GM19372 (cell line): Measurements from ENCODE around the gene KCNQ1.

ENCODE experiments used
- ATAC-seq: cut with Tn5 transposase; IDR thresholded peaks from one replicate; pipeline ENCODE4 v1.9.1; 2021; ENCODE audit warnings: mild to moderate bottlenecking, low read depth, moderate library complexity; ENCODE audit not compliant: unreplicated experiment

KCNQ1 gene

DNA sequence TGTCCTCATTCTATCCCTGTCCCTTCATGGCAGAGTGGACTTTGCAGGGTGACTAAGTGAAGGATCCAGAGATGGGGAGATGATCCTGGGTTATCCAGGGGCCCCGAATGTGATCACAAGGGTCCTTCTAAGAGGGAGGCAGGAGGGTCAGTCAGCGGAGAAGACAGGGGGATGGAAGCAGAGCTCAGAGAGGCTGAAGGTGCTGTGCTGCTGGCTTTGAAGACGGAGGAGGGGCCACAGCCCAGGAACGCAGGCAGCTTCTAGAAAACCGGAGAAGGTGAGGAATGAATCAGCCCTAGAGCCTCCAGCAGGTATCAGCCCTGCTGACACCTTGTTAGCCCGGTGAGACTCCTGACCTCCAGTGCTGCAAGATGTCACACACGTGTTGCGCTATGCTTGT, 377.1 kb downstream of the KCNQ1 start:
- no peak for ATAC-seq

DNA sequence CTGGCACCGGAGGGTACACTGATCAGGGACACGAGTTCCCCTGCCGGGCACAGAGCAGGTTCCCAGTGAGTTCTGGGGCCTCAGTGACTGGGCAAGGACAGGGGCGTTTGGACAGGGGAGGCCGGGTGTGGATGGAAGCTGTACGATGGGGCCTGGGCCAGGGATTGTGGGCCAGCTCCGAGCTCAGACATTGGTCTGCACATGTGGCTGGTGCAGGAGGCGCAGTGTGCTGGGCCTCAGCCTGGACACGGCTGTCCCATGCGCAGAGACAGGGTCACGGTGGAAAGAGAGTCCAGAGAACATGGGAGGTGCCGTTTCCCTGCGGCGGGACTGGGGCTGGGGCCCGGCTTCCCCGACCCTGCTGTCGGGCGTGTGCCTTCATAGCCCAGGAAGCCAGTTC, 380.0 kb downstream of the KCNQ1 start:
- no peak for ATAC-seq

DNA sequence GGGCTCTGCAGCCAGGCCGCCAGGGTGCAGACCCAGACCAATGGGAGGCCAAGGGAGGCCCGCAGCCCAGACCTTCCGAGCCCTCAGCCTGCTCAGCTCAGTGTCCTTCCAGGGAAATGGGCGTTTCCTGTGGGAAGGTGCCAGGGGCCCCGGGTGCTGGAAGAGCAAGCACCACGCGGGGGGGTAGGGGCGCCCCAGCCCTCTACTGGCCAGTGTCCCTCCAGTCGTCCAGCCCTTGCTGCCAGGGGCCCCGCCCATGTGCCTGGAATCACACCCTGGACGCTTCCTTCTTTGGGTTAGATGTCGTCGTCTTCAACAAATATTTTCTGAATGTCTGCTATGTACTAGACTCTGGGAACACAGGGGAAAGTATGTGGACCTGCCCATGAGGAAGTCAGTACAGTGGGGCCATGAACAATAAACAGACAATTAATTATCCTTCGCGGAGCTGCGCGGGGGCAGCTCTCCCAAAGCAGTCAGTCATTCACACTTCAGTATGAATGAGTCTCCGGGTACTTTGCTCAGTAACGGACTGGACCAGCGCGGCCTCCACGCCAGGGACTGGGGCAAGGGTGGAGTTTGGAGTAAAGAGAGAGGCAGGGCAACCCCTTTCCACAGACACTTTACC, 380.6 kb downstream of the KCNQ1 start:
- no peak for ATAC-seq

GRCh38 chr11:2825889-2826678, 381.3 kb downstream of the KCNQ1 start:
- no peak for ATAC-seq

DNA sequence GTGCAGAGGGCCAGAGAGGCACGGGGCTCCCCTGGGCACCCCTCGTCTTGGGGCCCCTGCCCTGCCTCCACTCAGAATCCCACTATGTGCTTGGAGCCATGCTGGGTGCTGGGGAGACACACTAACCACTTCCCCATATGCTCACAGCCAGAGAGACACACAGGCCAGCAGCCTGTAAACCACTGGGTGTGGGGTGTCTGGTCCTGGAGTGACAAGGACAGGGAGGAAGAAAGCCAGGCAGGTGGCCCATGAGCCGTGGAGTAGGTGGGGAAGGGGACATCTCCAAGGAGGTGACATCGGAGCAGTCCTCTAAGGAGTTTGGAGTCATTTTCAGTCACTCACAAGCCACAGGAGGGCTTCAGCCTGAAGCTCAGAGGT, 381.9 kb downstream of the KCNQ1 start:
- ATAC-seq = no peak

DNA sequence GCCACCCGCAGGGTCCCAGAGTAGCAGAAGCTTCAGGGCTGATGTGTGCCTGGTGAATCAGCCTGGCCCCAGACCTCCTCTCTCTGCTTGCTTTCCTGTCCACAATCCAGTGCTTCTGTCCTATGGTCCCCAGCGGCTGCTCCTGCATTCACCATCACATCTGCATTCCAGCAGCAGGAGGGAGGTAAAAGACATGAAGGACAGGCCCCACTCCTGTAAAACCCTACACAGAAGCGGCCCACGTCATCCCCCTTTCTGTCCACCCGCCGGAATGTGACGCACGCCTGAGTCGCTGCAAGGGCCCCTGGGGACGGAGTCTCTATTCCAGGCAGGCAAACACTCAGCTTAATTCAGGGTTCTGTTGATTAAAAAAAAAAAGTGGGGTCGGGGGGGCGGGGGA, 382.4 kb downstream of the KCNQ1 start:
- no peak for ATAC-seq

- ATAC-seq = no peak
Observed at GRCh38 chr11:2827792-2828191, 383.0 kb downstream of the KCNQ1 start.

- ATAC-seq = no peak
Observed at GRCh38 chr11:2828585-2829330, 383.9 kb downstream of the KCNQ1 start.

DNA sequence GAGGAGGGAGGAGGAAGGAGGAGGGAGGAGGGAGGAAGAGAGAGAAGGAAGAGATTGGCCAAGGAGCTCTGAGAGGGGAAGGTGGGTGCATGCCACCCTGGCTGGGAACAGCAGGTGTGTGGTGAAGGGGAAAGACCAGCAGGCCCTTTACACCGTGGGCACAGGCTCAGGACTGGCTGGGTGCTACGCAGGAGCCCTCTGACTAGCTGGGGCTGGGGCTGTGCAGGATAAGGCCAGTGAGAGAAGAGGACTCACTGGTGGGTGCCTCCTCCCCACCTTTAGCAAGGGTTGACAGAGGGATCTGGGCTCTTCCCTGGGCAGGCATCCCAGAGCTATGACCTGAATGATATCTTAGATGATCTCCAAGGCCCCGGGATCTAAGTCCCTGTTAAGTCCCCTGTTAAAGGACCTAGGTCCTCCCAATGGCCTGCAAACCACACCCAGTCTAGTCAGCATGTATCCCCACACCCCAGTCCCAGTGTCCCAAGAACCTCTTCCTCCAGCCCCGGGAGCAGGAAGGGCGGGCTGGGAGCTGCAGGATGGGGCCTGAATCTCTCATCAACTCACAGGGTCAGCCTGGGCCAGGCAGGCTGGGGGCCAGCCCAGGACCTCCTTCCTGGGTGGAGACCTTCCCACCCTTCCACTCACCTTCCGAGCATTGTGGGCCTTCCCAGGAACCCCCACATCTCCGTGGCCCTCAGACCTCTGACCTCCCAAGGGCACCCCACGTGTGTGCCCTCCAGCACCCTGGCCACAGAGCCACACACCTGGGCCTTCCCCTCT, 385.4 kb downstream of the KCNQ1 start:
- no peak for ATAC-seq

- ATAC-seq = no peak
Observed at GRCh38 chr11:2830886-2831285, 386.1 kb downstream of the KCNQ1 start.

- ATAC-seq = no peak
Observed at GRCh38 chr11:2831781-2832532, 387.1 kb downstream of the KCNQ1 start.

DNA sequence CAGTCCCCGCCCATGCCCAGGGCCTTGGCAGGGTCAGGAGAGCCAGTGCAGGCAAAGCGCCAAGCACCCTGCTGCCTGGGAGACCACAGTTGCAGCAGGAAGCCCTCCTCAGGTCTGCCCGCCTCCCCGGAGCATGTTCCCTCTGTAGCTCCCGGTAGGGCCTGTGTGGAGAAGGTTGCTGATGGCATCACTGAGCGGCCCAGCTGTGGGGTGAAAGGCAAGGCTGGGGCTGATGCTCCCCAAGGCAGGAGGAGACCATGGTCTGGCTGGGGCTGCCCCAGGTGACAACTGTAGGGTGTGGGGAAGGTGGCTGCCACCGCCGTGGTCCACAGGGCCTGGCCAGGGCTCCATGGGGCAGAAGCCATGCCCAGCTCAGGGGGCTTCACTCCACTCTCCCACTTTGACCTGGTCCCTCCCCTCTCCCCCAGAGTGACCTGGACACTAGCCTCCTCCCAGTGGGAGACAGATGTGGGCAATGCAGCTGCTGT, 387.8 kb downstream of the KCNQ1 start:
- no peak for ATAC-seq

GRCh38 chr11:2833051-2833715, 388.4 kb downstream of the KCNQ1 start:
- ATAC-seq = no peak

DNA sequence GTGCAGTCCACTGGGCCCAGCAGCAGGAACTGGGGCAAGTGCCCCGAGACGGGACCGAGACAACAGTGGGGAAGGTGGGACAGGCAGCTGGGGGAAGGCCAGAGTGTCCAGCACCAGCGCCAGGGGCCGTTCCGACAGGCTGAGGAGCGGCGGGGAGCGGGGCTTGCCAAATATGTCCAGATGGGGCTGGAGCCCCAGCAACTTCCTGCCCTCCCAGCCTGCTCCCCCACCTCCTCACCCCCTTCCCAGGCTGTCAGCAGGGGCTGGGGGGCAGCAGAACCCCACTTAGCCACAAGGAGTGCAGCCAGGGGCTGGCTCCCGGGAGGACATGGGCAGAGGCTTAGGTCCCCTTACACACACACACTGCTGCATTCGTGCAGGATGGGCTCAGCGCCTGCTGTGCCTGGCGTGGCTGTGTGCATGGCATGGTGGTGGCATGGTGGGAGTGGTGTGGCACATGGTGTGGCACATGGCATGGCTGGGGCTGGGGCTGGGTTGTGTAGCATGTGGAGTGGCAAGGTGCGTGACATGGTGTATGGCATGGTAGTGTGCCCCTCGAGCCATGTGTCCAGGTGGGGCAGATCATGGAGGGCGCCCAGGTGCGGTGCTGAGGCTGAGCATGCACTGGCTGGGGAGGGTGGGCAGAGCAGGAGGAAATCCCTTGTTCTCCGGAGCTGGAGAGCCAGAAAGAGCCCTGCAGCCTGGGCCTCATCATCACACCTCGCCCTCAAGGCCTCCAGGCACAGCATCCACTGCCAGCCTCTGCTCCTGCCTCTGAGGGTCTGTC, 389.1 kb downstream of the KCNQ1 start:
- no peak for ATAC-seq

- ATAC-seq = no peak
Observed at GRCh38 chr11:2834503-2835273, 389.9 kb downstream of the KCNQ1 start.

- ATAC-seq = no peak
Observed at GRCh38 chr11:2835296-2835695, 390.5 kb downstream of the KCNQ1 start.

DNA sequence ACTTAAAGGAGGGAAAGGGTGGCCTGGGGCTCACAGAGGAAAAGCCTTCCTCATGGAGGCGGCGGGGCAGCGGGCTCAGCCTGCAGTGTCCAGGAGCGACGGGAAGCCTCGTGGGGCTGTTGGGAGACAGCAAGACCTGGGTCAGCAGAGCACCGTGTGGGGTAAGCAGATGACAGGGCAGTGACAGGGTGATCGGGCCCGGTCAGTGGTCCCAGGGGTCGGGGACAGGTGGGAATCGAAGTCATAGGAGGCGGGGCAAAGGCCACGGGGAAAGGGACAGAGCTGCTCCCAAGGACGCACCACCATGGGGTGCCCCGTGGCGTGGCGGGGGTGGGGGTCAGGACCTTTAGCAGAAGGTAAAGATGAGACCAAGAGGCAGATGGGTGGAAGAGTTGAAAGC, 390.9 kb downstream of the KCNQ1 start:
- ATAC-seq = no peak
